OCI-M2 (cell line): Measurements from ENCODE around the gene CEP131.

Experiments
- DNase-seq: peaks from one replicate; lab custom pipeline; 2025; ENCODE audit not compliant: unreplicated experiment; lab: John Stamatoyannopoulos, UW

CEP131 gene

GRCh38 chr17:81170727-81171494 is 51.9 kb downstream of the CEP131 start:
- no peak for DNase-seq

- DNase-seq = no peak
These were observed 52.9 kb downstream of the CEP131 start for GRCh38 chr17:81169870-81170309.

DNA sequence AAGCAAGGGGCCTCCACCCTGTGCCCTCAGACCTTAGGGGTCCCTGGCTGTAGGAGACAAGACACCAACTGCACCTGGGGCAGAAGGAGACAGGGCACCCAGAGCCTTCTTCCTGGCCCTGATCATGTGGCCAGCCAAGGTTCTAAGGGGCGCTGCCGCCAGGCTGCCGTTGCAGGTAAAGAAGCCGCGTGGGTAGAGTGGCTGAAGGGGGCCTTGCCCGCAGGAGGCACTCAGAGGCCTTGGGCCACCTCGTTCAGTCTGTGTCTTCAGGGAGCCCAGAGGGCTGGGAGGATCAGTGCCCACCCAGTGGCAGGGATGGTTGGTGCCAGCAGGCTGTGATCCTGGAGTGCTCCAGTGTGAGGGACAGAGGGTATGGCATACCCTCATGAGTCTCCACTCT is 55.1 kb downstream of the CEP131 start:
- DNase-seq = no peak

GRCh38 chr17:81167194-81167524 is 55.6 kb downstream of the CEP131 start:
- no peak for DNase-seq

DNA sequence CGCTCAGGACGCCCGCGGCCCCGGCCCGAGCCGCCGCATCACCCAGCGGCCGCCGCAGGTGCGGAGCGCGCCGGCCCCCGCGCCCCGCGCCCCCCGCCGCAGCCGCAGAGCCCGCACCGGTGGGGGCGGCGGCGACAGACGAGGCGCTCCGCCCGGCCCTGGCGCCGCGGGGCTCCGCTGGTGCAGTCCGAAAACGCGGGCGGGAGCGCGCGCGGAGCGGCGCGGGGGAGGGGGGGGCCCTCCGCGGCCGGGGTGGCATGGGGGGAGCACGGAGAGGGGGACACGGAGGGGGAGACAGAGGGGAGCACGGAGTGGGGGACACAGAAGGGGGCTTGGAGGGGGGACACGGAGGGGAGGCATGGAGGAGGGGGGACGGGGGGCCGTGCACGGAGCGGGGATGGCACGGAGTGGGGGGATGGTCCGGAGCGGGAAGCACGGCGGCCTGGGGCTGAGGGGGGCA is 56.7 kb downstream of the CEP131 start, which contains the start of gene AATK:
TSS of gene AATK (minus strand) at position 189 of the 460 bp plus-strand sequence. CDS start 229 bp downstream, outside the sequence.
- DNase-seq = no peak

DNA sequence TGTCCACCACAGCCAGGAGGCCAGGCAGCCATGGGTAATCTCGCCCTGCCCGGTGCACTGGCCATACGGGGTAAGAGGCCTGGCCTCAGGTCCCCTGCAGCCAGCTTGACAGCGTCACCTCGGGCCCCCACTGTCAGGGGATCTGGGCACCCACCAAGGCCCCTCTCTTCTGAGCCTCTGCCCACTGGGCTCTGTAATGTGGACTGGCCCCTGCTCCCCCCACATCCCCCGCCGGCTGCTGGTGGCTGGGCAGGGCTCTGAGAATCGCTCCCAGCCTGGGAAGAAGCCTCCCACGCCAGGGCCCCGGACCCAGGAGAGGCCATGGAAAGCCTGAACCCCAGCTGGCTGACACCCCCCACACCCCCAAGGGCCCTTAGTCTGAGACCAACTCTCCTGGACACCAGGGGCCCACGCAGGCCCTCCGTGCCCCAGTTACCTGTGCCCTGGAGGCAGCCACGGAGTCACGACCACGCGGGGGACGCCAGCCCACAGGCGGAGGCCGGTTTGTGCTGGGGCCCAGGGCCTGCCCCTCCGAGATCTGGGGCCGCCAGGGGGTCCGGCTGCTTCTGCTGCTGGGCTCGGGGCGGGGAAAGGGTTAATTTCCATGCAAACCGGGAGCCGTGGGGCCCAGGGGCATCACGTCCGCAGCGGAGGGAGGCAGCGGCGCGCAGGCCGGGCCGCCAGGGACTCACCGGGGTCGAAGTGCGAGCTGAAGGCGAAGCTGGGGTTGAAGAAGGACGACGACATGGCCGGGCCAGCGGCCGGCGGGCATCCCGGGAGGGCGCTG is 57.3 kb downstream of the CEP131 start, which contains the start of gene PVALEF:
TSS of gene PVALEF (plus strand) at position 262 of the 787 bp plus-strand sequence. CDS start 15,720 bp downstream, outside the sequence.
- no peak for DNase-seq

DNA sequence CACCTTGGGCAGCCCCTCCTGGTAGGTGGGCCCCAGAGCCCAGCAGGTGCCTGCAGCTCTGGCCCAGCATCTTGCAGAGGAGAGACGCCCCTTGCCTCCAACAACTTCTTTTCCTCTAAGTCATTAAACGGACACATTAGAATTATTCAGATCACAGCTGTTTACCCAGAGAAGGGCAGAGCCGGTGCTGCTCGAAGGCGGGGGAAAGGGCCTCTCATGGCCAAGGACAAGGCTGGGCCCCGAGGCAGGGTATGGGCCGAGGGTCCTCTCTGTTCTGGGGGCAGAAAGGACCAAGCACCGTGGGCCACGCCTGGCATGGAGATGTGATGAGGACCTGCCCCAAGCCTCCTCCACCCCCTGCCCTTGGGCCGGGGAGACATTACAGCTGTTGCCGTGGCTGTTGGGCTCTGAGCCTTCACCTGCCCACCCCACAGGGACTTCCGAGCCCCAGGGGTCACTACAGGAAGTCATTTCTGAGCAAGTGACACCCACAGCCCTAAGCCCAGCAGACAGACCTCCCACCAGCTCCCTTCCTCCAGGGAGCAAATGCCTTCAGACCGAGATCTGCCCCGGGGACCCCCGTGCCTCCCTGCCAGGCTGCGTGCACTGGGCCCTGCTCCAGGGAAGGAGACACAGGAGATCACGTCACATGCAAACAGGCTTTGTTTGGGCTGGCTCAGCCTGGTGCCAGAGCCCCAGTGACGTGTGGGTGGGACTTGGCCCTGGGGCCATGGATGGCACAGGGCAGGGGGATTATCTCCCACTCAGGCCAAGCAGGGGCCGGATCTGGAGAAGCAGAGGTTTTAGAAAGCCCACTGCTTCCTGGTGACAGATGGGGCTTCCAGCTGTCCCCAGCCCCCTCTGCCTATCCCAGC is 58.2 kb downstream of the CEP131 start:
- DNase-seq = no peak

GRCh38 chr17:81163703-81164370 is 58.9 kb downstream of the CEP131 start:
- no peak for DNase-seq

DNA sequence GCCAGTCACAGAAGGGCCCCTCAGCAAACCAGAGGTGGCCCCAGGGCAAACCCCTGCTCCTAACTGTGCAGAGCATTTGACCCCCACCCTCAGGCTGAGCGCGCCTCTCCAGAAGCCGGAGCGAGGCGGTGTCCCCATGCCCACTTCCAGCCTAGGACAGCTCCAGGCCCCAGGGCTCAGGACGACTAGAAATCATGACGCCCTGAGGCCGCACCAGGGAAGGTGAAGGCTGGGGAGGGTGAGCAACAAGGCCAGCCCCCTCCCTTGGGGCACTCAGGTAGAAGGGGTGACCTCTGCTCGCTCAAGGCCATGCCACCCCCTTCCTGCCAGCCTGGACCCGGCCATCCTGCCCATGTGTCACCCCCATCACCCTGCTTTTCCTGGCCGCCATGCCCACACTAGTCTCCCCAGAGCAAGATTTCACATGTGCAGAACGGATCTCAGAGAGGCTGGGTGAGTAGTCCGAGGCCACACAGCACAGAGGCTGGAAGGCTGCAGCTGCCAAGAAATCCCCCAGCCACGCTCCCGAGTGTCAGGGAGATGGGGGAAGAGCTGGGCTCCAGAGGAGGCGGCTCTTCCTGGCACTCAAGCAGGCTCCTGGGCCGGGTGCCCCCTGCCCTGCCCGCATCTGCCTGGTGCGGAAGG is 59.6 kb downstream of the CEP131 start:
- no peak for DNase-seq

- no peak for DNase-seq
These were observed 60.3 kb downstream of the CEP131 start for GRCh38 chr17:81162491-81162890.

- no peak for DNase-seq
These were observed 60.8 kb downstream of the CEP131 start for GRCh38 chr17:81161972-81162371.

DNA sequence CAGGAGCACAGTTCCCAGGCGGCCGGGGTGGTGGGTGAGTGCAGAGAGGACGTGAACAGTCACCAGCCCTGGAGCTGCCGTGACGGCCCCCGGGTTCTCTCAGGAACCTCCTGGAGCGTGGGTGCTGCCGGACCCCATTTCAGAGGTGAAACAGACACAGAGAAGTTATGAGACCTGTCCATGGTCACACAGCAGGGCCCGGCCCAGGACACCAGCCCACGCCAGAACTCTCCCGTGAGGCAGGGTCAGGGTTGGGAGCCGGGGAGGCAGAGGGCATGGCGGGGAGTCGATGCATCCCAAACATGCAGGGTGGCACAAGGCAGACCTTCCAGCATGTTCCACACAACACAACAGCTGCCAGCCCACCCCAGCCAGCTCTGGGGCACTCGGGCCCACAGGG is 61.2 kb downstream of the CEP131 start:
- DNase-seq = no peak

GRCh38 chr17:81160747-81161453 is 61.9 kb downstream of the CEP131 start:
- DNase-seq = no peak

DNA sequence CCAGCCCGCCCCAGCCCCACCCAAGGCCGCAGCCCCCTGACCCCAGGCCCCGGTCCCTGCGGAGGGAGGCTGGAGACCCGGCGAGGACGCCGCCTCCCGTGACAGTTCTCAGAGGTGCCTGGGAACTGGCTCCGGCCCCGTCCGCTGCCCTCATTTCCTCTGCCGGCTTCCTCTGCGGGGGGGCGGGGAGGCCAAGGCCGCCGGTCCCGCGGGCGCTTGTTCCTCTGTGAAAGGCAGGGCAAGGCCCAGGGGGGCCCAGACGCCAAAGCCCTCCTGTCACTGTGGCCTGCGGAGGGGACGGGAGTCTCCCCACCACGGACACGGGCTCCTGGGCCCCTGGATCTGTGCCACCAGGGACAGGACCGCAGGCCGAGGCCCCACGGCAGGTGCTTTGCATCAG is 62.5 kb downstream of the CEP131 start:
- no peak for DNase-seq

DNA sequence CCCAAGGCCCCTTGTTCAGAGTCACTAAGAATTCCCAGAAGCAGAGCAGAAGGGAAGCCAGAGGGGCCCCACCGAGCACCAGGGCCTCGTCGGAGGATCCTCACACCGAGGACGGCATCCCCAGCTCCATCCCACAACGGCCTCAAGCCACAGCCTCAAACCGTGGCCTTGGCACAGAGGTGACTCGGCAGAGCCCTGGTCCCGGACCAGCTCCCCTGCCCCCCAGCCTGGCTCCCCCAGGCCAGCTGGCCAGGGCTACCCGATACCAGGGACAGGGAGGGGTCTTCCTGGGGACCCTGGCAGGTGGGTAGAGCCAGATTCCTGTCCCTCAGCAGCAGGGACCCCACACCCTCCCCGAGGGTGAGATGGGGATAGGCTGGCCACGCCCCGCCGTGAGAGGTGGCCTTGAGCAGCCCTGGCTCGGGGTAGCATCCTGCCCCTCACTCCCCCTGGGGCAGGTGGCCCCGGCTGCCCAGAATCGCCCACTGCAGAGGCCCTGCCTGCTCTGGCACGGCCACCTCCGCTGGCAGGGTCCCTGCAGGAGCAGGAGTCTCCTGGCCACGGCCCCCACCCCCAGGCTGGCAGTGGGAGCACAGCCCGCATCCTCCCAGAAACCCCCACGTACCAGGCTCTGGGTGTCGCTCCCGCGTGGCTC is 63.0 kb downstream of the CEP131 start:
- no peak for DNase-seq

DNA sequence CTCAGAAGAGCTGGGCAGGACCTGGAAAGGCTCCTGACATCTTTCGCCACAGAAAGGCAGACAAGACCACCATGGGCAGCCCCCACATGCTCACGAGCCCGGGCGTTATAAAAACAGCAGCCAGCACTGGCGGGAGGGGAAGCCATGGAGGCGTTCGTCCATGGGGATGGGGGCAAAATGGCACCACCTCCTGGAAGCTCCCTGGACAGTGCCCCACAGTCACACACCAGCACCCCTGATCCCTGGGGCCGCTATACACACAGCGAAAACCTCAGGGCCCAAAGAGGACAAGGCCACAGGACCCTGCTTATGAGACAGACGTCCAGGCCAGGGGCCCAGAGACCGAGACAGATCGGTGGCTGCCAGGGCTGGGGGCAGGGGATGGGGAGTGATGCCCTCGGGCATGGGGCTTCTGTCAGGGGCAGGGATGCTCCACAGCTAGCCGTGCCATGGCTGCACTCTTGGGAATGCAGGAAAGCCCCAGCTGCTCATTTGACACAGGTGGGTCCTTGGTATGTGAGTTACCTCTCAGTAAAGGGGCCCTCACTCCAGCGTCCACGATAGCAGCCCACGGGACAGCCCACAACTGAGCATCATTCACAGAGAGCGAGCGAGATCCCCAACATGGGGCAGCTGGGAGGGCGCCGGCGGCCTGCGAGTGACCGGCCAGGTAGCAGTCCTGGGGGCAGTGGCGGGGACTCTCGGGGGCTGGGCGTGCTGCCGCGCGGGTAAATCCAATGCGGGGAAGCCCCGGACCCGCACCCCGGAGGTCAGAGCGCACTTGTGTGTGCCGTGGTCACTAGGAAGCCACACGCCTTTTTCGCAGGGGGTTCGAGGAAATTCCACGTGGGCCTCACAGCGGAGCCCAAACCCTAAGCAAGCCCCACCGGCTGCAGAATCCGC is 63.8 kb downstream of the CEP131 start:
- DNase-seq = no peak

DNA sequence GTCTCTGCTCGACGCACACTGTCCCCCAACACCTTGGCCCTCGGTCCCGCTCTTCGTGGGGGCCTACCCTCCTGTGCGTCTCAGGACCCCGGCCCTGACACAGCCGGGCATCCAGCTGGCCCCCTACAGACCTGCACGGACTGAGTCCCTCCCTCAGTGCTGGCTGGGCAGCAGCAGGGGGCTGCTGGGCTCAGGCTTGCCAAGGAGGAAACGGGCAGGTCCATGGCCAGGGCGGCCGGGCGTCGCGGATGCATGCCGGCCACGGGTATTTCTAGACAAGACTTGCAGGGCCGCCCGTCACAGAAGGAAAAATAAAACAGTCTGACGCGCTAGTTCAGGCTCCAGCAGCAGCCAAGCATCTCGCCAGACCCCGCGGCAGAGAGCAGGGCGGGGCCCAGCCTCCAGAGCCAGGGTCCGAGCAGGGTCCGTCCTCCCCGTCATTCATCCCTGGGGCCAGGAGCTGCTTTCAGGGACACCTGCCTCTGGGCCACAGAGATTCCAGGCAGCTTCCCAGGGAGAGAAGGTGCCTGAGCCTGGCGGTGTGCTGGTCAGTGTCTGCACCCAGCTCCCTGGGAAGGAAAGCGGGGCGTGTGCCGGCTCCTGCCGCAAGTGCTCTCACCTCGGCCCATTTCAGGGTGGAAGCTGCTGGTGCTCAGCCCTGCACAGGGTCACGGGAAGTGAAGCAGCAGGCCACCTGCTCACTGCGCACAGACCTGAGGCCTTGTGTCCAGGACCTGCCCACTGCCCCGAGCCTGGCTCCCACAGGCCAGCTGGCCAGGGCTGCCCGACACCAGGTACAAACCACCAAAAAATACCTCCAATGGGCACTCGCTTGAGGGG is 64.7 kb downstream of the CEP131 start:
- no peak for DNase-seq
